ENCODE results near the gene PORCN. TPM values are rescaled to one million over a fixed set of nuclear protein-coding genes. Genes with fewer than 3 reads are reported as not detected.

PORCN gene
- total and polyA plus RNA-seq, 2 of the 4 experiments (the other 2 are of a cell fraction) = 4.1 to 10.1 TPM

- H2BK5ac ChIP-seq (ENCODE audit: low read depth, low read length, poor library complexity, severe bottlenecking) = peak within 1 kb of the TSS; percentile 22
- H2BK120ac ChIP-seq (ENCODE audit: low read depth, low read length) = peak within 1 kb of the TSS; percentile 70; the same call in 1 of the 2 replicates
- peaks cover 9% of the 10 kb centered on the region; the same call in 1 of the 2 replicates for H4K20me1 ChIP-seq (ENCODE audit: insufficient read depth, low read length)
- peak within 1 kb of the TSS; percentile 59; the same call in 2 of the 3 replicates for H2BK15ac ChIP-seq (ENCODE audit: low read depth, low read length)
- no peaks in the 10 kb centered on the region for H3K4me1 ChIP-seq (ENCODE audit: control insufficient read depth, insufficient read depth, low read length)
- peak within 1 kb of the TSS; percentile 79 for H3K4ac ChIP-seq (ENCODE audit: low read depth, low read length)
- in situ Hi-C loops (cut with MboI; ENCODE audit: low sequenced_read_pairs) (no loop called here), dilution Hi-C loops (cut with HindIII; ENCODE audit: low sequenced_read_pairs, unreplicated experiment) (no loop called here), intact Hi-C loops (cut with micrococcal nuclease) (no loop called here)
- peak; percentile 91 for ATAC-seq (ENCODE audit: low read depth)
- H2AK5ac ChIP-seq (ENCODE audit: low read depth, low read length) = peak within 1 kb of the TSS; percentile 86
- H2AFZ ChIP-seq (replicated peaks; ENCODE audit: low read length, poor library complexity) = peak within 1 kb of the TSS; percentile 96
- H3K27ac ChIP-seq (ENCODE audit: insufficient read depth, low read length) = peak within 1 kb of the TSS; percentile 70
- peak within 1 kb of the TSS; percentile 63 for H3K4me2 ChIP-seq (ENCODE audit: low read depth, low read length)
- H3K4me3 ChIP-seq (ENCODE audit: insufficient read depth, low read depth, low read length) = peak within 1 kb of the TSS; percentile 89
- no peak within 1 kb of the TSS for H2BK20ac ChIP-seq (ENCODE audit: low read depth, low read length)
- no TSS peak for BruUV-seq (replicated peaks)
- H3K9ac ChIP-seq (ENCODE audit: low read depth, low read length) = peak within 1 kb of the TSS; percentile 78
- POLR2A ChIA-PET (ENCODE audit: unreplicated experiment) = interaction anchor here (0.7 kb wide), 2 partner anchors 18 to 41 kb away, joined by 3 to 13 read pairs; no protein-coding TSS in a partner anchor
- H3K9me1 ChIP-seq (ENCODE audit: insufficient read depth, low read length) = peaks cover 5% of the 10 kb centered on the region; the same call in 1 of the 2 replicates
- H3K14ac ChIP-seq (replicated peaks; ENCODE audit: low read depth, low read length) = peak within 1 kb of the TSS; percentile 78
- CTCF ChIA-PET = interaction anchor here (0.6 to 0.7 kb wide), 2 partner anchors 12 to 450 kb away, joined by 3 to 8 read pairs; no protein-coding TSS in a partner anchor
- no peaks in the 10 kb centered on the region for H3K27me3 ChIP-seq (ENCODE audit: control insufficient read depth, insufficient read depth, low read length)
- H4K8ac ChIP-seq (ENCODE audit: low read depth in 2 of 2, low read length in 2 of 2) = peak within 1 kb of the TSS; percentile 43 to 96; a peak in 3 of 4 replicates
- H4K91ac ChIP-seq (ENCODE audit: insufficient read depth, low read depth, low read length) = peak within 1 kb of the TSS; percentile 83
- H3K9me3 ChIP-seq (ENCODE audit: control insufficient read depth, insufficient read depth, low read length) = no peaks in the 10 kb centered on the region
- WGBS, 2 experiments (ENCODE audit: extremely low coverage in 2 of 2, insufficient read length in 1 of 2) = 34% methylated on average over 31 of the region's 59 CpGs; no CpG with 5 or more reads in 1 of the 2 experiments
- no peak within 1 kb of the TSS; the same call in 1 of the 2 replicates for H3K18ac ChIP-seq (ENCODE audit: low read depth, low read length)
- H2AK9ac ChIP-seq (replicated peaks; ENCODE audit: low read depth, low read length, poor library complexity) = peak within 1 kb of the TSS; percentile 97
- TF ChIP-seq MAFK (IDR thresholded peaks at IDR 0.05; ENCODE audit: low read depth, low read length) (no peak), MAZ (IDR thresholded peaks at IDR 0.05; ENCODE audit: borderline replicate concordance, low read depth, low read length) (peak; percentile 61; the same call in 1 of the 2 replicates), POLR2A (IDR thresholded peaks at IDR 0.05; ENCODE audit: low read depth, low read length) (0 out of 2 replicates have a peak, but pooled peaks have one; percentile 38), FOS (IDR thresholded peaks at IDR 0.05; ENCODE audit: low read depth, low read length) (peak; percentile 48; the same call in 1 of the 2 replicates), CTCF (conservative IDR thresholded peaks at IDR 0.05; ENCODE audit: low read depth, low read length) (peak; percentile 39), RAD21 (IDR thresholded peaks at IDR 0.05; ENCODE audit: low read length) (peak; percentile 5; the same call in 1 of the 2 replicates), CEBPB (IDR thresholded peaks at IDR 0.05; ENCODE audit: low read depth, low read length) (peak; percentile 88), BHLHE40 (IDR thresholded peaks at IDR 0.05; ENCODE audit: low read depth, low read length) (peak; percentile 90), MXI1 (IDR thresholded peaks at IDR 0.05; ENCODE audit: borderline replicate concordance, low read depth, low read length) (no peak; the same call in 1 of the 2 replicates)
- peaks cover 7 to 14% of the 10 kb centered on the region in 2 experiments for H3K79me1 ChIP-seq (ENCODE audit: low read depth in 1 of 2, low read length in 2 of 2)
- H3K56ac ChIP-seq (ENCODE audit: extremely low read depth, insufficient read depth, low read length) = peak within 1 kb of the TSS; percentile 6; the same call in 1 of the 2 replicates
- H3K23ac ChIP-seq (ENCODE audit: low read depth, low read length) = no peak within 1 kb of the TSS; the same call in 1 of the 2 replicates
- peaks cover 2% of the 10 kb centered on the region for H3K36me3 ChIP-seq (ENCODE audit: control insufficient read depth, insufficient read depth, low read length)
- H4K5ac ChIP-seq (ENCODE audit: low read depth, low read length) = peak within 1 kb of the TSS; percentile 53
- peak; percentile 95 for DNase-seq
Measured at GRCh38 chrX:48539345-48540027, 30.7 kb downstream of the PORCN start, which contains the start of gene TBC1D25. TSS of gene TBC1D25 (plus strand) at chrX:48539714. CDS start at chrX:48539798, 84 bp downstream.
